NCI-H2107 (cell line): ENCODE data around the gene DNAJC1.
"Not testable (repeated sequence)": the region's sequence is repeated elsewhere in the genome, so short reads cannot be mapped to it uniquely, and the experiment has no call there.

Experiments used
- DNase-seq: peaks from one replicate; lab custom pipeline; 2025; lab: John Stamatoyannopoulos, UW

DNAJC1 gene

DNA sequence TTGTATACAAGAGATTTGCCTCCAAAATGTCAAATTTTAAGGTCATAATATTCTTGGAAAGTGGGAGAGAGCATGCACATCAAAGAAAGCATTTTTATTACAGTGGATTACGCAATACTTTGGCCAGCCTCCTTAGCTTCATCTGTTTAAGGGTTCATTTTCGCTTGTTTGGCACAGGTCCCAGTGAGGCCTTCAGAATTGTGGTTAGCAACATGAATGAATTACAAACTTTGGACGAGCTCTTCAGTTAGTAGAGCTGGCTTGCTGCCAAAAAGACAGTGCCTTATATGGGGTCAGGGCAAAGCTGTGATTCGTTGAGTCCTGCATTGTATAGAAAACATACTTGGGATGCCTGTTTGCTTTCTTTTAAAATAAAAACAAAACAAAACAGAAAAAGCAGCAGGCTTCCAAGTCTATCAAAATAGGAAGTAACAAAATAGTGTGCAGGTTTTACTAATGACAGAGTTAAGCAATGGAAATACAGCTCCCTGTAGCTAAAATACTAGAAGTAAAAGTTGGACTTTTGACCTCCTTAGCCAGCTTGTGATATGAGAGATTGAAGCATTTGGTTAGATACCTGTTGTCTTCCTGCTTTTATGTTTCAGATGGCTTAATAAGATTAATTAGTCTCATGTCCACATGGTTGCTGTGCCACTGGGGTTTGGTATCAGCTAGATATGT lies 278.7 kb downstream of the DNAJC1 start:
- DNase-seq = peak; percentile 95

DNA sequence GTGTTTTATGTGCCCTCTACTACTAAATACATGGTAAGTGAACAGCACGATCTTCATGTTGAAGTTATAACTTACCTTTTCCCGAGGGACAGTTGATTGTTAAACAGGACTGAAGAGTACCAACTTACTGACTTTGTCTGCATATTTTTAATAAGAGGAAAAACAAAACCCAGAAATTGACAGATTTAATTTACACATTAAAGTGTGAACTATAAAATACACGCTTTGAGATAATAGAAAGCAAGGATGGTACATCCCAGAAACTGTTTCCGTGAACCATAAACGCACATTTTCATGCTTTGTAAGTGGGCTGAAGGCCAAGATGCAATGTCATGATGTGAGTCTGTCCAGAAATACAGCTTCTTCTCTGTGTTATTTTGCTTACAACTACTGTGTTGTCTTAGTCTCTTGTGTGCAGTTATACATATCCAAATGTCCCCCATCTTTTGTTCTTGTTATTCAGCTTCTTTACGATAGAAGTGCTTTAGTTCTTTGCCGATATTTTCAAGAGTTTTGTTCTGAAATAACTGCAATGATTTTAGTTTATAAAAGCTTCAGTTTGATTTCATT lies 279.4 kb downstream of the DNAJC1 start:
- DNase-seq = no peak

DNA sequence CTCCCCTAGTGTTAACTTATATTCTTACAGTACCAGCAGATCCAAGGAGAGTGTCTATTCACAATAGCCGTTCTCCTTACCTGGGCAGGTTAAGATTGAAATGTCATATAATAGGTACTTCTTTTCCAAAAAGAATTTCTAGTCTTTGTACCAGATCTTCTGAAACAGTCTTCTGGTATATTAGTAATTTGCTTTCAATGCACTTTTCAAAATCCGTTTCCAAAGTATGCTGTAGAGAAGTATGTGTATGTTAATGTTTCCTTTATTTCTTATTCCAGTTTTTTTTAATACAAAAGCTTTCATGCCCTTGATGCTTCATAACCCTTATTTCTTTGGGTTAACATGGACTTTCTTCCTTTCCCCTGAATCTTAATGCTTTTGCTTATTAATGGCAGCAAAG lies 281.3 kb downstream of the DNAJC1 start:
- no peak for DNase-seq

DNA sequence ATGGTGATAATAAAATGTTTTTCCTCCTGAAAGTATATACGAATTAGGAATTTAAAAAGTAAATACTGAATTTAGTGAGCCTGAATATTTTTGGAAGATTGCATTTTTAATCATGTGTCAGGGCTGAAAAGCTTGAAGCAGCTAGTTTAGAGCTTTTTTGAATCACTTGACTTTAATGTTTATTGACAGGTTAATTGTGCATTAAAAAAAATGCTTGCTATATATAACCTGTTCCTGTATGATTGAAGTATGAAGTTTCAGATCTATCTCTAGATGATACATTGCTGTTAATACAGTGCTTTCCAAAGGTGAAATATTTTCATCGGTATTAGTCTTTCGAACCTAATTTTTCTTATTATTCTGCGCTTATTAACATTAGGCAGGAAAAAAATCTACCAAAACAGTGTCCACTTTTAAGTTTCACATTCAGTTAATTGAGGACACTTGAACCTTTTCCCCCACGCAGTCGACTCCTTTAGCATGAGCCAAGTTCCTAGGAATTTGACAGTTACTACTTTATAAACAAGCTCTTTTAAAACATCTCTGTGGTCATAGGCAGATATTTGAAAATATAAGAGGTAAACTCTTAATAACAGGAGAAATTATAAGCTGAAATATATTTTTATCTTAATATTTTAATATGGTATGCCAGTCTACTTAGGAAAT lies 282.4 kb downstream of the DNAJC1 start:
- DNase-seq = no peak

DNA sequence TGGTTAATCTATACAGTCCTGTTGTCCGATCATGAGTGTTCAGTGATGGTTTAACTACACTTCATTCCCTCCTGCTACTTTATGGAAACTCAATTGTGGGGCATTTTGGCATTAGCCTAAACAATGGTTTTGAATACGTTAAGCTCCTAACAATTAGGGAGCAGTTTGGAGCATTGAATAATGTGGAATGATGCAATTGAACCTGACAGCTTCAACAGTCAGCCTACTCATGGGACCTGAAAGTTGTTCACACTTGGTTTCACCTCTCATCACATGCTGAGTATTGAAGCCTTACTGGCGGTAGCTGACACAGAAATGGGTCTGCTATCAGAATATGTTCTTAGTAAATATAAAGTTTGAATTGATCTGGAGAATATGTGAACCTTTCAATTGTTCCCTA lies 283.4 kb downstream of the DNAJC1 start:
- DNase-seq = no peak

DNA sequence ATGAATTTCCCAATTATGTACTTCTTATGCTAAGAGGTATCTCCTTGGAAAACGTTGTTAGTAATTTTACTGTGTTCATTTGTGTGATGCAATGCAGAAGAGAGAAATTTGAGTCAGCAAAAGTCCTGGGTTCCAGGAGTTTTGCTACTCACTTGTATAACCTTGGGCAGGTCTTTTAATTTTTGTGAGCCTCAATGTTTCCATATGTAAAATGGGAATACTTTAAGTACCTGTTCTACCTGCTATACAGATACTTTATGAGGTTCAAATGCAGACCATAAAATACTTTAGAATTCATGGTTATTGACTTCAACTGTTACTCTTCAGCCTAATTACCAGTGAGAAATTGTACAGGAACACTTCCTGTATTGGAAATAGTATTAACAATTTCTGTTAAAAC lies 284.0 kb downstream of the DNAJC1 start:
- DNase-seq = no peak

DNA sequence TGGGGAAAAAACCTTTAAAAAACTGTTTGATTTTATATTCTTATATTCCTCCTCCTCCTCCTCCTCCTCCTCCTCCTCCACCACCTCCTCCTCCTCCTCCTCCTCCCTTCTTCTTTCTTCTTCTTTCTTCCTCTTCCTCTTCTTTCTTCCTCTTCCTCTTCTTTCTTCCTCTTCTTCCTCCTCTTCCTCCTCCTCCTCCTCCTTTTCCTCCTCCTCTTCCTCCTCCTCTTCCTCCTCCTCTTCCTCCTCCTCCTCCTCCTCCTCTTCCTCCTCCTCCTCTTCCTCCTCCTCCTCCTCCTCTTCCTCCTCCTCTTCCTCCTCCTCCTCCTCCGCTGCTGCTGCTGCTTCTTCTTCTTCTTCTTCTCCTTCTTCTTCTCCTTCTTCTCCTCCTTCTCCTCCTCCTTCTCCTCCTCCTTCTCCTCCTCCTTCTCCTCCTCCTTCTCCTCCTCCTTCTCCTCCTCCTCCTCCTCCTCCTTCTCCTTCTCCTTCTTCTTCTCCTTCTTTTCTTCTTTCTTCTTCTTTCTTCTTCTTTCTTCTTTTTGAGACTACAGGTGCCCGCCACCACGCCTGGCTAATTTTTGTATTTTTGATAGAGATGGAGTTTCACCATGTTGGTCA lies 286.0 kb downstream of the DNAJC1 start:
- not testable (repeated sequence) for DNase-seq

DNA sequence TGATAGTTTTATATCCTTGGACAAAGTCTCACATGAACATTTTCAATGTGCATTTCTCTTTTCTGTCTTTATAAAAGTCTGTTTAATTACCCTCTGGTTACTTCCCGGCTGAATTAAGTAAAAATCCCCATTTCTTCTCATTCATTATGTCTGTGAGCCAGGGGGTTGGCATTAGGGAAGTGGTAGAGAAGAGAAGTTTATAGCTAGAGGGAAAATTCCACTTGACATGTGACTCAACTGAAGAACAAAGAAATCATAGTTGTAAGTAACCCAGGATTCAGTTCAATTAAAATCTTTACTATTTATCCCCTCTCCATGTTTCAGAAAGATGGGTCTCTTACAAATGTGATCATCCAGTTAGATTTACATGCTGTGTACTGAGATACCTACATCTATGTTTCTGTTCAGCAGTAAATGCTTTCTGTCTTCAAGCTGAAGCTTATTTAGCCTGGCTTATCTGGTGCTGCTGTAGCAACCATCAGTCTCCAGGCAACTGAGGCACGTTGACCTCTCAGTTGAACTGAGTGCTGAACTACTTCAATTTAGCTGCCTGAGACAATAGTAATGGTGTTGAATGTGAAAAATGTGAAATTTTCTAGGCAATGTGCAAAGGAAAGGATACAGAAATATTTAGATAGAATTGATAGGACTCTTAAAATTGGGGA lies 287.9 kb downstream of the DNAJC1 start:
- no peak for DNase-seq

DNA sequence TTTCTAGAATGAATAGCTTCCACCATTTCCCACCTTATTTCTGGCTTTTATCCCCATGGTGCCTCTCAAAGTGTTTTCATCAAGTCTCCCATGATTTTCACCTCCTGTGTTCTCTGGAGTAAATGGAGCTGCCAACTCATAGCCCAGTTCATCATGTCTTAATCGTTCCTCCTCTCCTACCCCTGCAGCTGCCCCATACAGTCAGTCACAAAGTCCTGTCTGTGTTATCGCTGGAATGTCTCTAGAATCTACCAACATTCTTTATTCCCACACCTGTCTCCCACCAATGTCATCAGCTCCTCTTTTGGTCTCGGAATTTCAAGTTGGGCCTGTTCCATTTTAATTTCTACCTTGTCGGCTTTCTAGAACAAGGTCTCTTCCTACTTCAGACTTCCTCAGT lies 290.6 kb downstream of the DNAJC1 start:
- DNase-seq = no peak

DNA sequence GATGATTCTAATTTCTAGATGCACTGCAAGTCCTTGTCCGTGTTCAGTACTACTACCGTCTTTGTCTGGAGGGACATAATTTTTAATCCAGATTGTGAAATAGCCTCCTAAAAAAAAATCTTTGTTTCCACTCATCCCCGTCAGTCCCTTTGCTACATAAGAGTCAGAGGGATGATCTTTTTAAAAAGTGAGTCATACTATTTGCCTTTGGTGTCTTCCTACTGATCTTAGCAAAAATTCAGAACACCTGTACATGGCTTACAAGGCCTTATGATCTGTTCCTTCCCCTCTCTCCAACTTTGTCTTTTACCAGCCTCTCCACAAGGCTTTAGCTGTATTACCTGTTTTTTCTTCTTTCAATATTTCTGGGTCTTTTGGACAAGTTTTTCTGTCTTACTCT lies 296.0 kb downstream of the DNAJC1 start:
- no peak for DNase-seq
